ENCODE data around the gene SLC7A1.

SLC7A1 gene

DNA sequence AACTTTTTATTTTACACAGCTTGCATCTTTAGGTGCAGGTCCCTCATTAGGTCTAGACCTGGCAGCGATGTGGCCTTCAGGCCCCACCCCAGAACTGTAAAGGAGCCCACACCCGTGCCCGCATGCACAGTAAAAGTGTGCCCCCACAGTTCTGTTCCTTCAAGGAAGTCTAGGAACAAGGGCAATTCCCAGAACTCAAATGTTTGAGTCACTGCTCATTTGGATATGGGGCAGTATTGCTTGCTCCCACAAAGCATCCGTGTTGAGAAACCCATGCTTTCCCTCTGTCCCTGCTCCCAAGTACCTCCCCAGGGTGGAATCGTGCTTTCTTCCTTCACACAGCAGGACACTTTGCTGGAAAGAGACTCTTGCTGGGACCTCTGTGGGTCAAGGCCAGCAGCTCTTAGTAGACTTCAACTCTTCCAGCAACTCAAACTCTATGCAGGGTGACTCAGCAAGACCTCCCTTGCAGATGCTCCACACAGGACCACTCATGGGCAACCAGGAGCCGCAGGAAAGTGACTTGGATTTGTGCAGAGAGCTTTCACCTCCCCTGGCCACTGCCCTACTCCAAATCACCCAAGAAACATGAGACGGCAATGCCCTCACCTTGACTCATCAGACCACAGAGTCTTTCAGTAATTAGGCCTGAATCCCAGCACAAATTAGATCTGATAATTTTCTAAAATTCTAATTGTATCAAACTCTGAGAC lies 12.3 kb downstream of the SLC7A1 start:
- DNase-seq (ENCODE audit: low read depth in 2 of 2): no peak

DNA sequence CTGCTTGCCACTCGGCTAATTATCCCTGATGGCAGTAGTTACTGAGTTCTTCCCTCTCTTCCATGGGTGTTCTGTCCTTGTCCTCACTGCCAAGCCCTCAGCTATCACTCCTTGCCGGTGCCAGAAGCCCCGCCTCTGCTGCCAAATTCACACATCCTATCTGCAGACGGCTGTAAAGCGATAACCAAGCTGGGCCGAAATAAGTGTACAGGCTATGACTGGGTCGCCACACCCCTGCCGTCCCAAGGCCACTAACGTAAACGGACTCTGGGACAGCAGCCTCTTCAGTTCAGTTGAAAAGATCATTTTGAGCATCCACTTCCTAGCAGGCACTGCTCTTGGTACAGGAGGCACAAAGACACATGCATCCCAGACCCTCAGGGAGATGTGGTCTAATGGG lies 13.3 kb downstream of the SLC7A1 start:
- no peak for DNase-seq (ENCODE audit: low read depth in 2 of 2)

DNA sequence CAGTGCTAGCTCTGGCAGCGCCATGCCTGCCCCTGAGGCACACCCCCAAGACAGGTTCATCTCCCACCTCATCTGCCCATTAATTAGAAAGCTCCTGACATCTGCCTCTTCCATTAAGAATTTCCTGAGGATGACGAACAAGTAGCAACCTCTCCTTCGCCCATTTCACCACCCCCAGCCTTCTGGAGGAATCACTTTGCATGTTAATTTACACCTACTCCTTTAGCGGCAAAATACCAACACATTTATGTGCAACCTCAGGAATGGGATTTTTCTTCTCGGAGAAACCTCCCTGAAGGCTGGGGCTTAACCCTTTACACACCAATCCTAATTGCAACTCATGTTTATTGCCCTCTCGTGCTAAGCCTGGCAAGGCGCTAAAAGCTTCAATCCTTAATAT lies 13.8 kb downstream of the SLC7A1 start:
- DNase-seq (ENCODE audit: low read depth in 2 of 2): no peak

DNA sequence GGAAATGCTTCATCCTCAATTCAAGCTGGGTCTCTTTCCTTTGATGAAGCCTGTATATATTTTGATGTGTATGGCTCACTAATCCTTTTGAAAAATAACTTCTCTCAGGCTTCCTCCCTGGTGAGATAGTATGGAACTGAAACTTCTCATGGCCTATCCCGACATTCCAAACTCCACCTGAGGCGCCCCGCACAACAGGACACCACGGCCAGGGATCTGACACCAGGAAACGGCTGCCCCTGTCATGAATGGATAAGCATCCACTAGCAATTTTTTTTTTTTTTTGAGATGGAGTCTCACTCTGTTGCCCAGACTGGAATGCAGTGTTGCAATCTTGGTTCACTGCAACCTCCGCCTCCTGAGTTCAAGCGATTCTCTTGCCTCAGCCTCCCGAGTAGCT lies 16.4 kb downstream of the SLC7A1 start:
- DNase-seq (ENCODE audit: low read depth in 2 of 2): no peak

DNA sequence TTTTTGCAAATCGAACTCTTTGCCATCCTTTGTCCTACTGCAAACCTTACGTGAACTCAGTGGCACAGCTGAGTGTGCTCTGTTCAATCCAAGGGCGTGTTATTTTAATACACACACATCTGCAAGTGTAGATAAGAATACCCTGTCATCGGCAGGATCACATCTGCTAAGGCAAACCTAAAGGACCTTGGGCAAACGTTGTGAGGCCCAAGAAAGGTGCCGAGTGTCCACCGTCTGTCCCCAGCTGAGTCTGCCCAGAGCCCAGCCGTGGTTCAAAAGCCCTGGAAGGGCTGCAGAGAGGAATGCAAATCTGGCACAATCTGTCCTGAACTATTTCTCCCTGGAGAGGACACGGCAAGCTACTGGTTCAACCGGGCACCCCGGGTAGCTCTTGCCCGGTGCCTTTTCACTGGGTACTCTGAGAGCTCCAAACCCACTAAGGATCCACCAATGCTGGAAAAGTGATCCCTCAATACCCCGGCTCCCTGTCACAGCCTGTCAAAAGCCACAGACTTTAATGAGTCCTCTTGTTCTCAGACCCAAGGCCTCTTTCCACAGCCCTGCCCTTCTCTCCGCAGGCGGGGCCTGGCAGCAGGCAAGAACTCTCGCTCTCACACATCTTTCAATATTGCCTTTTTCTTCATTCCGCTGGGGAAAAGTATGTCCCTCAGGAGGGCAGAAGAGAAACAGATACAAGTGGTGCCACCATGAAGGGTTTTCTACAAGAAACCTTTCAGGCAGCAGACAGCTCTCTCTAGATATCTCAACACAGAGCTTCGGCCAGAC lies 17.0 kb downstream of the SLC7A1 start:
- DNase-seq (ENCODE audit: low read depth in 2 of 2): no peak

DNA sequence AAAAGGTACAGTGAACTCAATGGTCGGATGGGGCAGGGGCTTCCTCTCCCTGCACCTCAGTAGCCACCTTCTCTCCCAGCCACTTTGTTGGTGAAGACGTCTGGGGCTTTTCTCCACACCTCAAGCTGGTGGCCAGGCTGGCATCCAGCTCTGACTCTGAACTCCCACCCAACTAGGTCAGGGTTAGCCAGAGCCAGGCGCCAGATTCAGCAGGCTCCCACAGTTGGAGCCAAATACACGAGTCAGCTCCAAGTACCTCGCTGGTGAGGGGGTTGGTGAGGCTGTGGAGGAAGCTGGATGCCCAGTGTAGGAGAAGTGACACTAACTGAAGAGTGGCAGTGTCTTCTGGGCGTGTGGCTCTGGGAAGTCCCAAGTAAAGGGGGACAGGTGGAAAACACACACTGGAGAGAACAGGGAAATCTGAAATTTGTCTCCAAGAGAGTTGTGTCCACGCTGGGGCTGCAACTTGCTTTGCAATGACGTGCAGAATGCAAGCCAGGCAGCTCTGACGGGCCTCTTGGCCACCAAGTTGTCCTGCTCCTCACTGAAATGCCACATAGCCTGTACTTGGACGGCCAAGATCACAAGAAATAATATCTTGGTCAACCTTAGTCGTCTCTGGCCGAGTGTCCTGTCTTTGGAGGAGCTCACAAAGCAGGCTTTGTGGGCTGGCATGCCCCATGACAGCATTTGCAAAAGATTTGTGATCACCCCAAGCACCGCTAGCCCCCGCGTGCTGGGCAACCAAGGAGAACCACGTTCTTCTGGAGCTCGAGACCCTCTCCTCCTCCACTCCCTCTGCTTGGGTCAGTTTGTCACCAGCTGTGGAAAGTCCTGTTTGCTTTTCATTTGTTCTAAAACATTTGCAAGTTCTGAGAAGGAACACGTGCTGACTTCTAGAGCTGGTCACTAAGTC lies 18.1 kb downstream of the SLC7A1 start:
- no peak for DNase-seq (ENCODE audit: low read depth in 2 of 2)

DNA sequence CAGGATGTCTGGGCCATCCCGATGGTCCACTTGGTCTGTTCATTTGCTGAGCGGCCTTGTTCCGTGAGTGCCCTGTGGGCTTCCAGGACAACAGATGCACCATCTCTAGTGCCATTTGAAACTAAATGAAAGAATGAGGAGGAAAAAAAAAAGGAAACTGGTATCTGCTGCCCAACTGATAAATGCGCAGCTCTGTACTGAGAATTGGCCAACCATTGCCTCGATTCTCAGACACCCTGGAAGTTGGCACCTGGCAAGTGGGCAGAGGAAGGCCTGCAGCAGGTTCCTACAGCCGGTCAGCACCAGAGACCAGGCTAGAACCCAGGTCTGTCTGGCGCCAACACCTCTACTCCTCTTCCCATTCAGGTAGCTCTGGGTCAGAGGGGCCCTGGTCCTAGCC lies 18.9 kb downstream of the SLC7A1 start:
- DNase-seq (ENCODE audit: low read depth in 2 of 2): no peak

DNA sequence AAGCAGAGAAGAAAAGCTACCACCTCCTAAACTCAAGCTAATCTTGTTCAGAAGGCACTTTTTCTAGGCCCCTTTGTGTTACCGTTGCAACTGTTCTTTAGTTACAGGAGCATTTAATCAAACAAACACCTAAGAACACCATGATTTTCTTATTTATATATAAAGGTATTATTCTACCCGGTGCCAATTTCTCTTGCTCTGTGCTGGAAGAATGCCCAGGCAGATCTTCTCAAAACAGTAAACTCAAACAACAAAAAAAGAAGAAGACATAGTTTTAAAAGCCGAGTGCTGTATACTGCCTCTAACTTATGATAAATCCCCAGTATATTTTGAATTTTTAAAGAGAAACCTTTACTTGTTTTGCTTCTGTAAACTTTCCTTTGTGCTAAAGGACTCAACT lies 20.4 kb downstream of the SLC7A1 start:
- no peak for DNase-seq (ENCODE audit: low read depth in 2 of 2)

DNA sequence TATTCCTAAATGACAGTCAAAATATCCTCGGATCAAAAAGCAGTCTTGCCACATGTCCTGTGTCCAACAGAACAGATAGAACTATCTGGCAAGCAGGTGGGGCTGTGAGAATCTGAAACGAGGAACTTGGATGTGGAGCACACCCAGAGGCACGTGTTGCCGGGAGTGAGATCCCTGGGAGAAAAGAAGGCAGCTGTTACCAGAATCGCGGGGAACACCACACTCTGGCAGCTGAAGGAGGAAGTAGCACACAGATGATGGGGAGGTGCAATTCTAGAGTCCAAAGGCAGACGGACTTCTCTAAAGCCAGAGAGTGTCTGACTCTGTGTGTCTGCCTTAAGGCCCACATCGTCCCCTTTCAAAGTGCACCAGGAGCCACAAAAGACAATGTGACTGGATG lies 22.3 kb downstream of the SLC7A1 start:
- DNase-seq (ENCODE audit: low read depth in 2 of 2): no peak

DNA sequence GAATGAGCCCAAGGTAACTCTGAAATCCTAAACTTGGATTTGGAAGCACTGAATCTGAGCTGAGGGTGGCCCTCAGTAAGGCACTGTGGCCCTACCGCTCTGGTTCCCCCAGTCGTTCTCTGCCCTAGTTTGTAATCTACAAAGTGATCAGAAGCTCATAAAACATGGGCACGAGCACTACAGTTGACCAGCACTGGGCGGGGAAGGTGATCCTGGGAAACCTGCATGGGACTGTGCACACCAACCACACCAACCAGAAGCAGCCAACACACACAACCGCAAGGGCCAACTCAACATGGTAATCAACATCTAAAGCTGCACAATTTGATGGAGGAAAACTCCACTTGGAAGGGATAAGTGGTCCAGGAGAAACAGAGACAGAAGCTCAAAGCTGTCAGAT lies 22.9 kb downstream of the SLC7A1 start:
- no peak for DNase-seq (ENCODE audit: low read depth in 2 of 2)

DNA sequence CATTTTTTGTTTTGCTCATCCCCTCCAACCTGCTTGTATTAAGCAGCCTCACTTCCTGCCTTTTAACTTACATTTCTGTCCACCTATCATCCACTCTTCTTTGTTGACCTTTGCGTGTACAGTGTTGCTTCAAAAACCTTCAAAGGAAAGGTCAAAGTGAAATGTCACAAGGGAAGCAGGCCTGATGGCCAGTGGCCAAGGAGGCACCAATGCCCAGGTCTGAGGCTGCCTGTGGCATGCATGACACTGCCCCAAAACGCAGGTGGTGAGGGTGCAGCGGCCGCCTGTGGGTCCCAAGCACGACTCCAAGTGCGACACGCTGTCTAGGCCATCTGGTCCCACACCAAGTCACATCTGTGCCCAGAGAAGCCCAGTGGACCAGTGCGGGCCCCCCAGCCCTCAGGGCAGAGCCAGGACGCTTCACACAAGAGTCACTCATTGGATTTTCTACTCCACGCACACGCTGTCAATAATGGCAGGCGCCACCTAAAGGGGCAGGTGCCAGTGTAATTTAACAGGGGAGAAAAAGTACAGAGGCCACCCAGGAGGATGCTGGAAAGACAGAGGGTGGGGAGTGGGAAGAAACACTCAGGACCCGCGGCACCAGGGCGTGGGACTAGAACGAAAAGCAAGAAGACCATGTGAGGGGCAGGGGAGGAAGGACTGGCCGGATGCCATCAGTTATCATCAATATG lies 23.5 kb downstream of the SLC7A1 start:
- DNase-seq (ENCODE audit: low read depth in 2 of 2): no peak

DNA sequence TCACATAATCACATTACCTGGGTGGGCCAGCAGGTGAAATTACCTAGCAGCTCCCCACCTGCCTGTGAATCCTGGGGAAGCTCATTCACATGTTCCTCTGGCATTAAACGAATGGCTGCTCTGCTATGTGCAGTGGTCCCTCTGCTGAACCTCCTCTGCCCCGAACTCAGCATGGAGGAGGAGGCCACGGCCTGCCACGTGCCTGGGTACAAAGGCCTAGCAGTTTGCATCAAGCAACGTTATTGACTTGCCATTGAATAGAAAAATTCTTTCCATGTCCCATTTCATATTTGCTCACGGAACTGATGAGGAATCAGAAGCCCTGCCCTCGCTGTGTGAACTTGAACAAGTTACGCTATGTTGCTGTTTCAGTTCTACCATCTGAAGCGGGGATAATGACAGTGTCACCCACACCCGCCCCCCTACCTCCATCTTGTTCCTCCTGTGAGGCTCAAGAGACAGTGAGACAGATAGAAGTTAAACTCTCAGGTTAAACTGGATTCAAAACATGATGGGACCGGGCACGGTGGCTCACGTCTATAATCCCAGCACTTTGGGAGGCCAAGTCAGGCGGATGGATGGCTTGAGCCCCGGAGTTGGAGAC lies 25.3 kb downstream of the SLC7A1 start:
- DNase-seq (ENCODE audit: low read depth in 2 of 2): no peak

DNA sequence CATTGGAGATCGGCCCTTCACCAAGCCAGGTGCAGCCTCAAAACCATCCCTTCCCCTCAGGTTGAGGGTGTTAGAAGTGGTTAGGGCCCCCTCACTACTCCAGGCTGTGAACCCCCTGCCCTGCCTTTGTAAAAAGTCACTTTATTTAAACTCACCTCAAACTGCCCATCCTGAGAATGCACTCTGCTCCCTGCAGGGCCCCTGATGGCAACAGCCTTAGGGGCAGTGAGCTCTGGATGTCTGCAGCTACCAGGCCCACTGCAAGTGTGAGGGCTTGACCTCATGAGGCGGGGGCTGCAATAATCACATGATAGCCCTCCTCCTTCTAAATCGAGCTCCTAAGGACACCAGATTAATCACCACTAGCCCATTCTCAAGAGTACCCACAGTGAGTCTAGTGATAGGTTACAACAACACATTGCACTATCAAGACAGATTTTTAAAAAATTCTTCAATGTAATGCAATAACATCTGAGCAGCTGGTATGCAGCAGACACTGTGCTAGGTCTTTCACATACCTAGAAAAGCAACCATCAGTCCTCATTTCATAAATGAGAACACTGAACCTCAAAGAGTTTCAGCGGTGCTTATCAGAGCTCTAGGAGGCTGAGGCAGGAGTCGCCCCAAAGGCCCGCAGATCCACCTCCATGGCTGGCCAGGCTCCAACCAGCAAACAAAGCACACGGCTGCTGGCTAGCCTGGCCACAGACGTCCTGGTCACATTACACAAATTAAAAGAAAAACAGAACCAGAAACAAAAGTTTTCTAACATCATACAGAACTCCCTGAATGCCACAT lies 26.0 kb downstream of the SLC7A1 start:
- DNase-seq (ENCODE audit: low read depth in 2 of 2): no peak

DNA sequence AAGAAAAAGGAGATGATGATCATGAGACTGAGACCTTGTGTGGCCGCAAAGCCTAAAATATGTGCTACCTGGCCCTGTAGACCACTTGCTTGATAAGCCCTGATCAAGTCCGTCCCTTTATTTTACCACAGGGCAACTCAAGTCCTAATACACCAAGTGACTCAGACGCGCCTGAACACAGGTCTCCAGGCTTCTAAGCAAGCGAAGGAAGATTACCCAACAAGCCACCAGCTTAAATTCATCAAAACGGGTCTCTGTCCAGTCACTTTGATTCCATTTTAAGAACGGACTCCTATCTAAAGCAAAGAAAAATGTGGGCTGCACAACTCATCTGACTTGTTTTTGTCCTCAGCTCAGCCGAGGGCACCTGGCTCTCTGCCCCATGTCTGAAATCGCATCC lies 26.8 kb downstream of the SLC7A1 start:
- no peak for DNase-seq (ENCODE audit: low read depth in 2 of 2)

DNA sequence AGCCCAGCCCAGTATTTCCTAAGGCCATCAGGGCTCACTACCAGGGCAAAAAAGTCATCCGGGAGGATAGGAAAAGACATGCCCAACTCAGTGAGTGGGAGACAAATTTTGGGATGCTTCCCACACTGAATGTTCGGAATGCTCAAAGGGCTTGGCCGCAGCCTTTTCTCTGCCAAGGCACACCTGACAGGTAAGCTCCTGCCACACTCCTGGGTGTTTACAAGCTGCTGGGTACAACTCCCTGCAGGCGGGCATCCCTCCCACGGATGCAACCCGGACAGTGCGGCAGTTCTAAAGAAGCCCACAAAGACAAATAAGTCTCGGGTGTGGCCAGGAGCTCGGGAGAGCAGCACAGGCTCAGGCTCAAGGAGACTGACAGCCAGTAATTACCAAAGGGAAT lies 28.1 kb downstream of the SLC7A1 start:
- DNase-seq (ENCODE audit: low read depth in 2 of 2): no peak

DNA sequence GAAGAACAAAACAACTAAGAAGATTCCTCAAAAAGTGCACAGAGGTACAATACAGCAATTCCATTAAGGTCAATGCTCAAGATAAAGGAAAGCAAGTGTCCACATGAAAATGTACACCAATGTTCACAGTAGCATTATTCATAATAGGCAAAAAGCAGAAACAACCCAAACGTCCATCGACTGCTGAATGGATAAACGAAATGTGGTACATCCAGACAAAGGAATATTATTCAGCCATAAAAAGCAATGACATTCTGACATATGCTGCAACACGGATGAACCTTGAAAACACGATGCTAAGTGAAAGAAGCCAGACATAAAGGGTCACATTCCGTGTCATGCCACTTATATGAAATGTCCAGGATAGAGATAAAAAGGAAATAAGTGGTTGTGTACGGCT lies 29.3 kb downstream of the SLC7A1 start:
- DNase-seq (ENCODE audit: low read depth in 2 of 2): no peak

DNA sequence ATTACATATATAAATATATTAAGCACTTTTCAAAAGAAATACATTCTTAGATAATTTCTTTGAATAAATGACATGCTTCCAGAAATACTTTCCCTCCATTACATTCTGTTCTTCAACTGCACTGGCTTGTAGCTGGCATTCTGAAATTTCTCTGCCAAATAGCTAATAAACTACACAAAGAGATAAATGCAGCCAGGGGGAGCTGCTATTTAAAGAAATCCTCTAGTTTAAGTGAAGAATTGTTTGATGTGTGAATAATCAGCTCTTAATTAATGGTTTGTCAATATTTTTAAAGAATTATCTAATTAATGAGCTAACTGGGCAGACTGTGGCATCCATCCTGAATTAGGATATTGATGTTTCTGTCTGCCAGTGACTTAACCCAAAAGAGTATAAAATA lies 30.7 kb downstream of the SLC7A1 start:
- DNase-seq (ENCODE audit: low read depth in 2 of 2): no peak

DNA sequence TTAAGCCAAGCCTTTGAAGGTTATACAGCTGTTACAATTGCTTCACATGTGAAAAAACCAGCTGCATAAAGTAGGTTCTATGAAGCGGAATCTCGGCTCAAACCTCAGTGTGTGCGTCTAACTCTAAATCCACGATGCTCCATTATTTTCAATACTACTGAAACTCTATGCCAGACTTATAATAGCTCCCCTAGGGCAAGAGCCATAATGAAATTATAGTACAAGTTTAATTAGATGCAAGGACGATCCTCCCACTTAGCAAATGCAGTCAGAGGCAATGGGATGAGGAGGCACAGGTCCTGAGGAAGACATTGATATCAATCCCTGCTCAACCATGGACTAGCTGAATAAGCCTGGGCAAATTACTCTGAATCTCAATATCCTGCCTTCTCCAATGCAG lies 31.1 kb downstream of the SLC7A1 start:
- no peak for DNase-seq (ENCODE audit: low read depth in 2 of 2)

DNA sequence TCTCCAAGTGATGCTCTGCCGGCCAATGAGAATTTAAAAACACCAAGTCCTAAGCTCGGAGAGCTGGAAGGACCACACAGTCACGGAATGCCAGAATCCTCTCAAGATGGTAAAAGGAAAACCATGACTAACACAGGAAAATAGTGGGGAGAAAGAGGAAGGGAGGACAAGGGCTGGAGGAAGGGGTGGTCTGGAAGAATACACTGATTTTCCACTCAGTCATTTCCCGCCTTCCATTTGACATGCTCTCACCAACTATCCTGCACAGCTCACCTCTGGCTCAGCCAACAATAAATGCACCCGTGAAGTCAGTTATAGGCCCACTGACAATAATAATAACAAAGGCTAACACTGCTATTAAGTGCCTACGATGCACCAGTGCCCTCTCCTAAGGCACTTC lies 31.5 kb downstream of the SLC7A1 start:
- DNase-seq (ENCODE audit: low read depth in 2 of 2): no peak

DNA sequence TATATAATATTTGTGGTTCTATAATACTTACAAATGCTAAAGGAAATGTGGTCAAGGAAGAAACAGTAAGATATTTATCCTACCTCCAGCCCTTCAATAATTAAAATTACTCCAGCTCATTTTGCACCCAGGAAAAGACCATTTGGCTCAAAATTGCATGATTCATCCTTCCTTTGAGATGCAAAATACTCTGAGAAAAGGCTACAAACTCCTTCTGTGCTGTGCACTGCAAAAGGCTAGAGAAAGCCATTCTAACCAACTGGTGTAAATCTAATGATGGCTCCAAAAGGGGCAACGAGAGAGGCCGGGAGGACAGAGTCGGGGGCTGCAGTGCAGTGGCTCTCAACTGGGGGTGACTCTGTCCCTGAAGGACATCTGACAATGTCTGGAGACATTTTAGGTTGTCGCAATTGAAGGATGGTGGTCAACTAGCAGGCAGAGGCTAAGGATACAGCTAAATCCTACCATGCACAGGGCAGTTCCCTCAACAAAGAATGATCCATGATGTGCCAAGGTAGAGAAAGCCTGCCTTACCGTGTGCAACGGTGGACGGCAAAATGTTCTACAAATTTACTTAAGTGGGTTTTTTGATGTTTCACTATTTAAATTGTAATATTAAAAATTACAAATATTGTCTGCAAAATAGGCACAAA lies 32.6 kb downstream of the SLC7A1 start:
- DNase-seq (ENCODE audit: low read depth in 2 of 2): no peak
